ENCODE data around the gene WDR17.

- TF ChIP-seq CTCF (IDR thresholded peaks at IDR 0.05) (no peak), POLR2A (IDR thresholded peaks at IDR 0.05) (no peak), POLR2AphosphoS5 (IDR thresholded peaks at IDR 0.05) (no peak)
Measured at GRCh38 chr4:176042195-176042594, 23.4 kb upstream of the WDR17 start.

Measured in gastroesophageal sphincter (tissue), 3 donors.